ENCODE data around the gene ANKRD13C.

- TF ChIP-seq CTCF (conservative IDR thresholded peaks at IDR 0.05; ENCODE audit: low read depth, low read length) (no peak), EZH2 (IDR thresholded peaks at IDR 0.05; ENCODE audit: borderline replicate concordance, low read depth, low read length, poor library complexity, severe bottlenecking) (no peak)
Observed at GRCh38 chr1:70385477-70385876, 31.0 kb upstream of the ANKRD13C start.

Measured in A673 (cell line).